Esophagus muscularis mucosa (tissue), 4 donors: ENCODE measurements around the gene CD151.

Experiments used
- EP300 ChIP-seq: sonication (generic); formaldehyde crosslinking; IDR thresholded peaks from one replicate; pipeline ENCODE4 v1.6.1; 2017; ENCODE audit warnings: antibody characterized with exemption
- POLR2A ChIP-seq: fragments of 450-650 bp; IDR thresholded peaks from one replicate; pipeline ENCODE4 v1.6.1; 2017; ENCODE audit warnings: antibody characterized with exemption, moderate library complexity, mild to moderate bottlenecking, low read depth
- POLR2AphosphoS5 ChIP-seq, 2 donors: sonication (generic); formaldehyde crosslinking; IDR thresholded peaks; one replicate each; pipeline ENCODE4 v1.6.1; 2017; ENCODE audit warnings: antibody characterized with exemption in 2 of 2
- TF ChIP-seq, protein P1 (sequence below), 3 experiments: fragments of 200-600 bp in 2 of 3; fragments of 450-650 bp in 1 of 3; sonication (generic) in 2 of 3; IDR thresholded peaks; one replicate each; pipeline ENCODE4 v1.5.1; 2017 to 2019; ENCODE audit warnings: antibody characterized with exemption in 3 of 3, mild to moderate bottlenecking in 2 of 3, moderate library complexity in 1 of 3

GRCh38 chr11:791658-792534, 40.9 kb upstream of the CD151 start:
- TF ChIP-seq, protein P1, sequence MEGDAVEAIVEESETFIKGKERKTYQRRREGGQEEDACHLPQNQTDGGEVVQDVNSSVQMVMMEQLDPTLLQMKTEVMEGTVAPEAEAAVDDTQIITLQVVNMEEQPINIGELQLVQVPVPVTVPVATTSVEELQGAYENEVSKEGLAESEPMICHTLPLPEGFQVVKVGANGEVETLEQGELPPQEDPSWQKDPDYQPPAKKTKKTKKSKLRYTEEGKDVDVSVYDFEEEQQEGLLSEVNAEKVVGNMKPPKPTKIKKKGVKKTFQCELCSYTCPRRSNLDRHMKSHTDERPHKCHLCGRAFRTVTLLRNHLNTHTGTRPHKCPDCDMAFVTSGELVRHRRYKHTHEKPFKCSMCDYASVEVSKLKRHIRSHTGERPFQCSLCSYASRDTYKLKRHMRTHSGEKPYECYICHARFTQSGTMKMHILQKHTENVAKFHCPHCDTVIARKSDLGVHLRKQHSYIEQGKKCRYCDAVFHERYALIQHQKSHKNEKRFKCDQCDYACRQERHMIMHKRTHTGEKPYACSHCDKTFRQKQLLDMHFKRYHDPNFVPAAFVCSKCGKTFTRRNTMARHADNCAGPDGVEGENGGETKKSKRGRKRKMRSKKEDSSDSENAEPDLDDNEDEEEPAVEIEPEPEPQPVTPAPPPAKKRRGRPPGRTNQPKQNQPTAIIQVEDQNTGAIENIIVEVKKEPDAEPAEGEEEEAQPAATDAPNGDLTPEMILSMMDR (IDR thresholded peaks at IDR 0.05): no peak
- TF ChIP-seq POLR2A (no peak), EP300 (no peak), POLR2AphosphoS5 (IDR thresholded peaks at IDR 0.05) (no peak)
